ENCODE results near the gene PTPN2.

GRCh38 chr18:12839057-12839525 is 44.9 kb downstream of the PTPN2 start:
- TF ChIP-seq CTCF (conservative IDR thresholded peaks at IDR 0.05; ENCODE audit: low read length) (no peak), EZH2phosphoT487 (IDR thresholded peaks at IDR 0.05; ENCODE audit: borderline replicate concordance, low read depth, low read length) (no peak)
